Activated T-helper 1 cell treated with Interleukin-2 at 50 U/mL for 16 hours (primary cell): ENCODE results near the gene FAM240B.

Experiments
- DNase-seq: peaks from one replicate; pipeline ENCODE4 v3.0.0-alpha.2; 2020; ENCODE audit warnings: low read depth

Gene FAM240B

DNA sequence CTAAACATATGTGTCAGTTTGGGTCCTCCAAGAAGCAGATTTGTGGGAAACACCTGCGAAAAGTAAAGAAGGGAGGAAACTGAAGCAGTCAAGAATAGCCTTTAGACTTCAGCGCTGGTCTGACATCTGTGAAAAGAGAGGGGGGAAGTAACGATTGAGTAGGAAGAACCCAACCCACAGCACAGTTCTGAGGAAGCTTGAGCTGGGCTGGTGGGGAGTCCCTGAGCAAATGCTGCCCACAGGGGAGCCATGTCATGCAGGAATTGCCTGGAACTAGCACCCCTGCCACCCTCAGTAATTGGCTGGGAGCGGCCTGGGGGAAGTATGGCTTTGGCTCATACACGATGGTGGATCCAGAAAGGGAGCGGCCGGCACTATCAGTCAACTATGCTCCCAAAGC is 20.6 kb downstream of the FAM240B start:
- DNase-seq = no peak

- no peak for DNase-seq
These were observed 22.1 kb downstream of the FAM240B start for GRCh38 chr9:38697776-38698300.

DNA sequence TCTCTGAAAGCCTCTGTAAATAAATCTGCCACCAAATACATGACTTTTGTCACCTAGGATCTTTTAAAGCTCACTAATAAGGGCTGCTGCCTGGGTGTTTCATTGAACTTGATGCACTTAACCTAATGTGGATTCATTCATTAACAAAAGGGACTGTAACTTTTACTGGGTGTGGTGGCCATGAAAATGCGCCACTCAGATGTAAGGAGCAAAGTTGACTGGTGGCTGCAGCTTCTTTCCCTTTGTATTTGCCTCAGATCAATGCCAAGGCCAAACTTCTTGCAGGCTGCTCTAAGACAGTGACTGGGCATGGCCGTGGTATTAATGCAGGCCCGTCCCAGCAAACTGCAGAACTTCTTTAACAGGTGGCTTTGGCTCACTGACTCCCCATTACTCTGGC is 22.9 kb downstream of the FAM240B start:
- no peak for DNase-seq

- DNase-seq = no peak
These were observed 25.3 kb downstream of the FAM240B start for GRCh38 chr9:38694676-38695075.

DNA sequence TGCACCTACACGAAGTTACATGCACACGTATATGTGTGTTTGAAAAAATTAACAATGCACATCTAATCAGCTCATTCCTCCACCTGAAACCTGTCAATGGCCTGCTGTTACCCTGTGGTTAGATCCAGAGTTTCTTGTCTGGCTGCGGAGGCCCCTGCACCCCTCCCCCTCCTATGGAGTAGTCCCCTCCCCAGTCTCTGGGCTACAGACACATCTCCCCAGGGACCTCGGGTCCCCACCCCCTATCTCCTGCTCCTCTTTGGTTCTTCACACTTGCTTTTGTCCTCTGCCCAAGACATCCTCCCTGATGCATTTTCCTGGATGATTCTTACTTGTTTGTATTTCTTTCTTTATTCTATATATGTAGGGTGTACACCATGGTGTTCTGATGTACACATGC is 27.2 kb downstream of the FAM240B start:
- DNase-seq = no peak

DNA sequence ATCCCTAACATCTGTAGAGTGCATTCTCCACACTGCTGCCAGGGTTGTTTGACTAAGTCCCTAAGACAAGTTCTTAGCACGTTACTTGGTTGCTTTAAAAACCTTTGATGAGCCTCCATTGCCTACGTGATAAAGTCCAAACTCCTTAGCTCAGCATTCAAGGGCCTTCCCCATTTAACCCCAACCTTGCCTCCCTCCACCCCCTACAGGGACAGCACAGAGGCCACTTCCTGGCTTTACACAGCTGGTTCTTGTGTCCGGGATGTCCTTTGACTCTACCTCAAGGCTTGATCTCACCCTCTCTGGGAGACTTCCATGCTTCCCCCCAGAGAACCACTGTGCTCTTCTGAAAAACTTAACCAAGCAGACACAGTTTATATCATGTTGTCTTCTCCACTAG is 29.4 kb downstream of the FAM240B start:
- DNase-seq = no peak

GRCh38 chr9:38689678-38690077 is 30.3 kb downstream of the FAM240B start:
- no peak for DNase-seq

DNA sequence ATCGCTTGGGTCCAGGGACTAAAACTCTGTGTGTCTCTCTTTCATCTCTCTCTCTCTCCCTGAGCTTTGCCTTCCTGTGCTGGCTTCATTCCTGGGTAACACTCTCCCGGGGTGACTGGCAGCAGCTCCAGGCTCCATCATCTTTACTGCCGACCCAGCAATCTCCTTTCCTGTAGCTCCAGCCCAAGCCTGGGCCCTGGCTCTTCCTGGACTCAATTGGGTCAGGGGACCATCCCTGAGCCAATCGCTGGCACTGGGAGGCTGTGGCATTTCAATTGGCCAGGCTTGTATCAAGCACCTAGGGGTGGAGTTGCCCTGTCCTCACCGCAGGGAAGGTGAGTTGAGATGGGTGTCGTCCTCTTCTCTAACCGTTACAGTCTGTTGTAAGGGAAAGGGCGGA is 31.9 kb downstream of the FAM240B start:
- DNase-seq = no peak

GRCh38 chr9:38687389-38687842 is 32.5 kb downstream of the FAM240B start:
- DNase-seq = peak; percentile 9

GRCh38 chr9:38686933-38687332 is 33.0 kb downstream of the FAM240B start:
- DNase-seq = no peak

DNA sequence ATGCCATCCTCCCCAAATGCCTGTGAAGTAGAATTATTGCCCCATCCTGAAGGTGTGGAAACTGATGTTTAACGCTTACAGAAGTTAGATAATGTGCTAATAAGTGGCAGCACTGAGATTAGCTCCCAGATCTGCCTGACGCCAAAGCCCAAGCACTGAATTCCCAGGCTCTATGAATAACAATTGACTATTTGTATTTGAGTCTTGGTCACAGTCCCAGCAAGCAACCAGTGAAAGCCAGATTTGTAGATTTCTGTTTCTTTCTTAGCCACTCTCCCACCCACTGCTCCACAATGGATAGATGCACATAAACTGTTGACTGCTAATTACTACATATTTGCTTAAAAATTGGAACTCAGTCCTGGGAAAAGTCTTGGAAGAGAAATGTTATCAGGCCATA is 34.4 kb downstream of the FAM240B start:
- no peak for DNase-seq

- no peak for DNase-seq
These were observed 36.6 kb downstream of the FAM240B start for GRCh38 chr9:38683336-38683735.

DNA sequence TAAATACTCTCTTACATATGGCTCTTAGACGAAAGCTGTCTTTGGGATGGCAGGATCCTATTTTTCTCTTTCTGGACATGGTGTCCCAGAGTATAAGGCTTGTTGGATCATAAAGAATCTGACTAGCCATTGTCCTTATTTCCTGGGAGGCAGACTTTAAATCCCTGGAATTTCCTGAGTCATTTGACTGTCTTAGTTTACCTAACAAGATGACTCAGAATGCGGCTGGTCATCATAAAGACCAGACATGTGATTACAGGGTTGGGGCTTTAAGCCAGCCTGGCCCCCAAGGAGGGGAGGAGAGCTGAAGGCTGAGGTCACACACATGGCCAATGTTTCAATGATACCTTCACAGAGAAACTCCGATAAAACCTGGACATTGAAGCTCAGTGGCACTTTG is 37.2 kb downstream of the FAM240B start:
- DNase-seq = no peak

DNA sequence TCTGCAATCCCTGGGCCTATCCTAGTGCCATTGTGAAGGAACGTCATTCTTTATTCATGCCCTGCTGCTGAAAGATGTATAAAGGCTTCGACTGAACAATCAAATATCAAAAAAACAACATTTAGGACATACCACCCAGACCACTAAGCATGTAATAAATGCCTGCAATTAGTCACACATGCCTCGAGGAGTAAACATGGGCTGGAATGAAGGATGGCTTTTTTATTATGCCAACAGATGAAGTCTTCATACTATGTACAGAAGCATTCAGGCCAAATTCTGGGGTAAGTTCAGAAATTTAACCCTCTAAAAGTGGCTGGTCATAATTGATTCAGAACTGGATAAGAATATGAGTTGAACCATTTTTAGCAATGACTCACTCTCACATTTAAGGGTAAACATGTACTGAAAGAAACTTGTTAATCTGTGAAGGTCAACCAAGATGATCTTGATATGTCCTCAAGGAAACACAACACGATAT is 38.1 kb downstream of the FAM240B start:
- DNase-seq = no peak

DNA sequence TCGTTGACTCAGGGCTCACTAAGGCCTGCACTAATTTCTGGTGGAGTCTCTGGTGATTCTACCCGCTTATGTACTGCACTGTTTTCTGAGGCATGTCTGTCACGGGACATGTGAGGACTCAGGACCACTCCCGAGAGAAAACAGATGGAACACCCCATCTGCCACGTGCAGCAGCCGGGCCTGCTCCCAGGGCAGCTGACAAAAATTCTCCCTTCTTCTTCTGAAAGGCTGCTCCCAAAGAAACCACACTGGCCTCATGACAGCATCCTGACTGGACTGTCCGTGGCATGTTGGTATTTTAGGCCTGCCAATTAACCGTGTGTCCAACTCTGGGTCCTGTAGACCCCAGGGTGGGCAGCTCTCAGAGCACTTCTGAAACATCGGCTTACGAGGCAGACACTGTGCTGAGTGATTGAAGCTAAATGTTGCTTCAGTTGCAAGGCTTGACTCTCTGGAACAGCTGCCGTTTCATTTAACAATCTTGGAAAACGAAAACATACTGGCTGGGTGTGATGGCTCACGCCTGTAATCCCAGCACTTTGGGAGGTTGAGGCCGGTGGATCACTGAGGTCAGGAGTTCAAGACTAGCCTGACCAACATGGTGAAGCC is 39.0 kb downstream of the FAM240B start:
- no peak for DNase-seq

GRCh38 chr9:38677660-38678303 is 42.2 kb downstream of the FAM240B start:
- DNase-seq = no peak

DNA sequence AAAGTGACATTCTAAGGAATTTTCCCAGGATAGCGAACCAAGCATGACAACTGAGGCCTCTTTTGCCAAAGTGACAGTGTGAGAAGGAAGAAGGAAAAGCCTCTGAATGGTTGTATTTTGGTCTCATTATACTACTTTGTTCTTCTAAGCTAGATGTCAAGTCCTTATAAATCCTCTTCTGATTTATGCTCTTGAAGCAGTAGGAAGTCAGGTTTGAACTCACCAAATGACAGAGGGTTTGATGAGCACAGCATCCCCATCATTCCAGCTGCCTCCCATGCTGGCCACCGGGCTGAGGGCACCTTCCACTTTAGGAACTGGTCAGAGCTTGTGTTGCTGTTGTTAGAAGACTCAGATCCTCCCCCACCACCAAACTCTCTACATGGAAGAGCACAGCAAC is 44.1 kb downstream of the FAM240B start:
- no peak for DNase-seq

DNA sequence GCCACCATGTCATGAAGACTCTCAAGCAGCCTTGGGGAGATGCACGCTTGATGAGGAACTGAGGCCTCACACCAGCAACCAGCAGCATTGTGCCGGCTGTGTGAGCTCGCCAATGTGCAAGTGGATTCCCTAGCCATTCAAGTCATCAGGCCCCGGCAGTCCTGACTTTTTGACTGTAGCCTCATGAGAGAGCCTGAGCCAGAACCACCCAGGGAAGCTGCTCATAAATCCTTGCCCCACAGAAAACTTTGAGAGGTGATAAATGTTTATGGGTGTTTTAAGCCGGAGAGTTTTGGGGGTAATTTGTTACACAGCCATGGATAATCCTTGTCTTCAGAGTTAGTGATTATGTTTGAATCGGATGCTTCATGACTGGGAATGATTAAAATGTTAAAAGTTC is 44.7 kb downstream of the FAM240B start:
- DNase-seq = no peak

DNA sequence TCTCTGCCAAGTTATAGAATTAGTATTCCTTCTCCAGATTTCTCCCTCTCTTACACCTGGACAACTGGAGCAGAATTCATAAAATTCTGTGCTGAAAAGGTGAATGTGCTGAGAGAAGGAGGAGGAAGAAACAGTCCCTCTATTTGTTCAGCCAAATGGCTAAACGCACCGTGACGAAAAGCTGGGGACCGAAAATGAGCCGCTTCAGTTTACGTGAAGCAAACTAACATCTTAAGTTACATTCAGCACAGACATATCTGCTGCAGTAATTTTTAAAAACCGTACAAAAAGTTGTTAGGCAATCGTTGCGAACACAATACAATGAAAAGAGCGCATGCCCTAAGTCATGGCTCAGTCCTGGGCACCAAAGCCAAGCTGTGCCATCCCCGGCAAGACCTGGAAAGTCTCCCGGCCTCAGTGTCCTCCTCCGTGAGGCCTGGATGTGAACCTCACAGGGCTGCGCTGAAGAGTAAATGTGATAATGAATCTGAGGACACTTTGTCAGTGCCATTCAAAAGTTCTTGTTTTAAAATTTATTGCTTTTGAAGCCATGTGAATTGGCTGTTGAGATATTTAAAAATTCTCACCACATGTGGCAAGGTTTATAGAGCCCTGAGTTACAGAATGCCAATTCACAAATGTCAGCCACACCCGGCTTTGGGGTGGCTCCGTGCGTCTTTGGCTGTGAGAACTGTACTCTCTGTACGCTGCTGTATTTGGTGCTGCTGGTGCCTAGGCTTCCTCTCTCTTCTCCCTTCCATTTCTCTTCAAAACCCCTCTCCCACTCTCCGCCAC is 46.3 kb downstream of the FAM240B start:
- no peak for DNase-seq

DNA sequence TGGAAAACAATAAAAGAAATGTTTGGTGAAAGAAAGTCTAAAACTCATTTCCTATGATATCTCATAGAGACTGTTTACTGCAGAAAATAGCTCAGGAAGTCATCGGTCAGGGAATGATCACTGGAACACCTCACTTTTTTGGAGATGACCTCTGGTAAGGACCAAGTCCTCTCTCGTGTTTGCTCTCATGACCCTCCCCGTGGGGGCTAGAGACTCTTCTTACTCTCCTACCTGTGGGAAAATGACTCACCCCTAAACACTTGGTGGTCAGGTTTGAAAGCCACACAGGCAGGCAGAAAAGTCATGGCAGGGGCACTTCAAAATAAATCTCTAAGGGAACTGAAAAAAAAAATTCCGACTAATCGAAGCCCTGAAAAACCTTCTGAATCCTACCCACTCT is 48.2 kb downstream of the FAM240B start:
- no peak for DNase-seq

GRCh38 chr9:38671372-38671731 is 48.6 kb downstream of the FAM240B start:
- DNase-seq = no peak

- DNase-seq = no peak
These were observed 49.2 kb downstream of the FAM240B start for GRCh38 chr9:38670542-38671371.
